GM20431 (cell line): ENCODE measurements around the gene CLDND2.

ENCODE experiments used
- in situ Hi-C: fragments of 300-500 bp; cut with MseI, MboI; formaldehyde crosslinking; loops from one replicate; pipeline ENCODE4 v1.15.0; 2020; ENCODE audit warnings: low sequenced_read_pairs; ENCODE audit not compliant: unreplicated experiment

CLDND2 gene

DNA sequence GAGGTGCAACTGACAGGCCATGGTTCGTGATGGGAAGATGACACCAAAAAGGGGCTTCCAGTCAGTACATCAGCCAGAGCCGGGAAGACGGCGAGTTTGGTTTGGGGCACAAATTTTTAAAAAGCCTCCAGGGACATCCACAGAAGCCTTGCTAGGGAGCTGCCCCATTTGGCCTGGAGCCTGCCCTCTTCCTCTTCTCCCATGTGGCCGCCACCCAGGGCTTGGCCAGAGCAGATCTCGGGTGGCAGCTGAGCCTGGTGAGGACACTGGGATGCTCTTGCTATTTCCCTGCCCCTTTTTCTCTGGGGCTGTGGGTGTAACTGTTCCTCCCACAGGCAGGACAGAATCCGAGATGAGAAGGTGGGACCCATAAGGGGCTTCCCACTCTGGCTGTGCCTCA, 10.9 kb downstream of the CLDND2 start:
- in situ Hi-C loops: no loop called here

DNA sequence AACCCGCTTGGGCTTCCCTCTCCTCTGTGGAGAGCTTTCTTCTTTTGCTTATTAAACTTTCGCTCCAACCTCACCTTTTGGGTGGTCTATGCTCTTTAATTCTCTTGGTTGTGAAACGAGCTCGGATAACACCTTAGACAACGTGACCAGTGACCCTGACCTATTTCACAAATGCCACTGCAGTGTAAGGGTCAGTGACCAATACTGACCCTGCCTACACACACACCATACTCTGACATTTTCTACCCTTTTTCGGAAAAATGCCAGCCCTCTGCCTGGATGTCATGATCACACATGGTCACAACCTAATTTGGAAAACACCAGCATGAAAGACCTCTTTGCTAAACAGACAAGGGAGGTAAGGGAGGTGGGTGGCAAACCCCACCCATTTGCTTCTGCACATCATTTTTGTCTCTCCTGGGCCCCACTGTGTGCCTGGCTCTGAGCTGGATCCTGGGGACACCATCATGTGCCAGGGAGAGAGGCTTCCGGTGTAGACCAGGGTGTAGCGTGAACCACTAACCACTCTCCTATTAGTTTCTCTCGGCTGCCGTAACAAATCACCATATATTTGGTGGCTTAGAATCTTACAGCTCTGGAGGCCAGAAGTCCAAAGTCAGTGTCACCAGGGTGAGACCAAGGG, 12.5 kb downstream of the CLDND2 start:
- in situ Hi-C loops: no loop called here

DNA sequence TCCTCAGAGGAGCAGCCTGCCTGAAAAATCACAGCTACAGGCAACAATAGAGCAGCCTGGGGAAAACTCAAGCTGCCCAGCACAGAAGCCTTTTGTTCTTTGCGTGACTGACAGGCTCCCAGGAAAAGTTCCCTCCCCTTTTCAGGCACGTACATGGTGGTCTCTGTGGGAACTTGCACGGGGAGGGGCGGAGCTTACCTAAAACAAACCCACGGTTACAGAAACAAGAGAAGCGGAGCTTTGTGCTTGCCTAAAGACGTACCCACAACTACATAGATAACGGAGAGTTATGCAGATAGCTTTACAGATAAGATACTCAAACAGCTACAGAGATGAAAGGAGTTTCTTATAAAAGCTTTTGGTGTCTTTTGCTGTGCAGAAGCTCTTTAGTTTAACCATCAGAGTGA, 14.1 kb downstream of the CLDND2 start:
- in situ Hi-C loops: no loop called here

DNA sequence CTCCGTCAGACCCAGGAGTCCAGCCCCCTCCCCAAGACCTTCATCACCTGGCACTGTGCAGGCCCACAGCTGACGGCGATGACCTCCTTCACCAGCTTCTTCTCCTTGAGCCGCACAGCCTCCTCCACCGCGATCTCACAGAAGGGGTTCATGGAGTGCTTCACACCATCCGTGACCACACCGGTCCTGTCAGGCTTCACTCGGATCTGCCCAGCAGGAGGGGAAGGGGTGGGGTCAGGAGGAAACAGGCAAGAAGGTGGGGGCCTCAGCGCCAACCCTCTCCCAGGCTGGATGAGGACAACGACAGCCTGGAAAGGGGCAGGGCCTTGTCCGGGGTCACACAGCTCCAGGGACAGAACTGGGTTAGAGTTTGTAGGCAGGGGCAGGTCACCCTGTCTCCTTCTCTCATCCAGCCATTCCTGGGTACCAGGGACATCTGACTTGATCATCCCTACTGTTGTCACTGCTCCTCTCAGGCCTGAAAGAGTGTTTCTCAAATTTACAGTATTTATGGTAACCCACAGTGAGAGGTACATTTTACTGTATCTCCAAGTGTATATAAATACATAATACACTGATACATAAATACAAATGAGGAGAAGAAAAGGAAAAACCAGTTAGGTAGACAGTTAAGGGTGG, 14.6 kb downstream of the CLDND2 start:
- in situ Hi-C loops: no loop called here

DNA sequence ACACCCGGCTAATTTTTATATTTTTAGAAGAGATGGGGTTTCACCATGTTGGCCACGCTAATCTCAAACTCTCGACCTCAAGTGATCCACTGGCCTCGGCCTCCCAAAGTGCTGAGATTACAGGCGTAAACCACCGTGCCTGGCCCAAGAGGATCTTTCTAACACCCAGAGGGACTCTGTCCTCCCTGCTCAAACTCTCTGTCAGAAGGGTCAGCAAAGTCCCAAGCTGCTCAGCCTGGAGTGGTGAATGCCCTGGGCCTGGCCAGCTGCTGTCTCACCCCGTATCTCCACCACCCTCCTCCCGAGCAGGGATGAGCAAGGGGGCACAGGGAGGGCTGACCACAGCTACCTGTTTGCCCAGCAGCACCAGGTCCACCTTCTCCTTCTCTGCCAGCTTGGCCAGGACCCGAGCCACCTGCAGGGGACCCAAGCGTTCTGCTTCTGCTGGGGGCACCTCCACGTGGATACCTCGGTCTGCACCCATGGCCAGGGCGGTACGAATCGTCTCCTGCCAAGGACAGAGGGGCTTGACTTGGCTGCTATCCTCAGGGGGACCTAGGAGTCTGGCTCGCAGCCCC, 15.9 kb downstream of the CLDND2 start:
- in situ Hi-C loops: no loop called here

DNA sequence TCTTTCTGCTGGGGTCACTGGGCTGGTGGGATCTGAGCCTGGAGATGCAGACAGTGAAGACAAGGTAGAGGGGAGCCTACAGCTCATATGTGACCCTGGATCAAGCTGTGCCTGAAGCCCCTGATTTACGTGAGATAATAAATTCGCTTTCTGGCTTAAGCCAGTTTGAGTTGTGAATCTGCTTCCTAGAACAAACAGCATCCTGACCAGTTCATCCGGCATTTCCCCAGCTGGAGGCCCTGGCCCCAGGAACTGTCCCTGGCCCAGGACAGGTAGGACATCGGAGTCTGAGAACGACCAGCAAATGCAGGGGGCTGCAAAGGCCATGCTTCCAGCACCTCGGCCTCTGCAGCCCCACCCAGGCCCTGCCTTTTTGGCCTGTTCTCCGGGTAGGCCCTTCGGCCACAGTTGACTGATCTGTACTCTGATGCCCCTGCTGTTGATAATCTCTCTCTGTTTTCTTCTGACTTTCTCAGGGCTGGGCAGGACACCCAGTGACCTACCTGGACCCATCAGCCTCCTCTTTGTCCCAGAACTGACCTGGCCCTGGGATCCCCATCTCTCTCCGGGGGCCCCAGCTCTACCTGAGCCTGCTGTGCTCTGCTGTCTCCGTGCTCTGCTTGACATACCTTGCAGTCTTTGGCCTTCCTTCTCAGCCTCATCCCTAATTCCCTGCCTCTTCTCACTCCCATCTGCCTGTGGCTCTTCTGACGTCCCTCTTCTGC, 17.4 kb downstream of the CLDND2 start:
- in situ Hi-C loops: no loop called here

DNA sequence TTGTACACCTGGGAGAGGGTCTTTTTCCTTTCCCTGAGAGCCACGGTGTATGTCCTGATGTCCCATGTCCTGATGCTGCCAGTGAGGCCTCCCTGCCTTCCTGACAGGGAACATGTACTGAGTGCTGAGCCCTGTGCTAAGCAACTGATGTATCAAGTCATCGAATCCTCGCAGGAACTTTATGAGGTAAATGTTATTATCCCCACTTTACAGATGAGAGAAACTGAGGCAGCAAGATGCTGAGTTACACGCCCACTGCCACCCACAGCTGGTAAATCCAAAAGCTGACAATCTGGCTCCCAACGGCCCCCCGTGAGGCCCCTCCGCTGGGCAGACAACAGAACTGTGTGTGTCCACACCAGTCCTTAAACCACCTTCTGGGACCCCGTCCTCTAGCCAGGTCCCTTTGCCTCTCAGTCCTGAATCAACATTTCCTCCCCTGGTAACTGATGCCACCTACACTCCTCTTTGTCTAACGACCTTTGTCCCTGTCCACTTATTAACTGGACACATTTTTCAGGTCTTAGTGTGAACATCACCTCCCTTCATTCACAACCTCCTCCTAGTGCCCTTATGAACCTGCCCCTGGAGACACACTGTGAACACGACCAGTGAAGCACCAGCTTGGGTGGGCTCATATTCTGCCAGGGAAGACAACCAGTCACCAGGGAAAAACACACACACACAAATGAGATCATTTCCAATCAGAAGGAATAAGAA, 21.4 kb downstream of the CLDND2 start:
- in situ Hi-C loops: no loop called here

DNA sequence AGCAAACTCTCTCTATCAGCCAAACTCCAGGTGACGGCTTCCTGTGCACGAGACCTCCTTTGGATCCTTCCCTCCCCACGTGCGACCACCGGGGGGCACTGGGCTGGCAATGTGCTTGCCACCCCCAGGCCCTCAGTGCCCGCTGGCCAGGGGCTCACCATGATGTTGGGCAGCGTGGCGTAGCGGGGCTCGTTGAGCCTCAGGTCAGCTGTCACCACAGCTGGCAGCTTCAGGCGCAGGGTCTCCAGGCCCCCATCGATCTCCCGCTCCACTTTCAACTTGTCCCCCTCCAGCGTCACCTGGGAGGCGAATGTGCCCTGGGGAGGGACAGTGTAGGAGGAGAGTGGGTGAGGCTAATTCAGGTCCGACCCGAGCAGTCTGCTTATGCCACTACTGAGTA, 22.1 kb downstream of the CLDND2 start:
- in situ Hi-C loops: no loop called here

DNA sequence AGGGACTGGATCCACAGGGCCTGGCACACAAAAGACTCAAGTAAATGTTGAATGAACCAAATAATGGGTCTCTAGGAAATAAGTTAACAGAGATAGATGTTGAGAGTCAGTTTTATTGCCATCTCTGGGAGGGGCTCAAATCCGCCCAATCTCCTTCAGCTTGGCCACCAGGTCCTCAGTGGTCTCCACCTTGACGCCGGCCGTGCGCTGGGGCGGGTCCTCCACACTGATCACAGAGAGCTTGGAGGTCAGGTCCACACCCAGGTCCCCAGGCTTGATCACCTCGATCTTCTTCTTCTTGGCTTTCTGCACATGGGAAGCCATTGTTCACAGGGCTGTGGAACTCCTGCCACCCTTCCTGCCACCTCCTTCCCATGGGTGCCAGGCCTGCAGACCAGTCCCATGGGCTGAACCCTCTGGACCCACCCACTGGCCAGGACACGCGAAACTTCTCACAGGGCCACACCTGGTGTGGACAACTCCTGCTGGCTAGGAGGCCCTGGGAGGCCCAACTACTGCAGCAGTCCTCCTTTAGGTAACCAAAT, 23.7 kb downstream of the CLDND2 start:
- in situ Hi-C loops: no loop called here

DNA sequence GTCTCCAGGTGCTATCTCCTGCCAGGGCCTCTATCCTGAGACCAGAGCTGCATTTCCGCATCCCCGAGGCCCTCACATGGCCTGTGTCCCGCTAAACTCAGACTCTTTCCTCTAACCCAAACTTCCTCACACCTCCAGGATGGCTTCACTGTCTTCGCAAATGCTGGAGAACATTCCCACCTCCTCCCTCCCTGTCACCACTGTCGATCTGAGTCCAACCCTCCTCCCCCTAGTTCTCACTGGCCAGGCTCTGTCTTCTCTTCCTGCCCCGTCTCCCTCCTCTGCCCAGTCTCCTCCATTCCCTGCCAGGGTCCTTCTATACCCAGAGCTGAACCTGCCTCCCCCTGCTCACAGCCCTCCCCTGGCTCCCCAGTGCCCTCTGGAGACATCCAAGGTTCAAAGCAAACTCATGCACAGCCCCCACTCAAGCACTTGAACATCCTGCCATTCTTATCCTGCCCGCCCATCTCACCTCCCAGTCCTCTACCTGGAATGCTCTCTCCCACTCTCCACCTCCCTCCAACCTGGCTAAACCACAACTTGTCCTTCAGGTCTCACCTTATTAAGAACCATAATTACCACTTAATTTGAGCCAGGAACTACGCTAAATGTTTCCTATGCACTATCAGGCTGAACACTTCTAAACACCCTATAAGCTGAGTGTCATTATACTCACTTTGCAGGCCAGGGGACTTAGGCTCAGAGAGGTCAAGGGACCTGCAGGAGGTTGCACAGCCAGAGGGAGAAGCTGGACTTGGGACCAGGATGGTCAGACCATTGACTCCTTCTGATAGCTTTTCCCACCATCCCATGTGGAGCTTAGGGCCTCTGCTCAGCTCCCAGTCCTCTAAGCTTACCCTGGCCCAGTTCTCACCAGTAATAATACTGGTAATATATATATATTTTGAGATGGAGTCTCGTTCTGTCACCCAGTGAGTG, 25.9 kb downstream of the CLDND2 start:
- in situ Hi-C loops: no loop called here

DNA sequence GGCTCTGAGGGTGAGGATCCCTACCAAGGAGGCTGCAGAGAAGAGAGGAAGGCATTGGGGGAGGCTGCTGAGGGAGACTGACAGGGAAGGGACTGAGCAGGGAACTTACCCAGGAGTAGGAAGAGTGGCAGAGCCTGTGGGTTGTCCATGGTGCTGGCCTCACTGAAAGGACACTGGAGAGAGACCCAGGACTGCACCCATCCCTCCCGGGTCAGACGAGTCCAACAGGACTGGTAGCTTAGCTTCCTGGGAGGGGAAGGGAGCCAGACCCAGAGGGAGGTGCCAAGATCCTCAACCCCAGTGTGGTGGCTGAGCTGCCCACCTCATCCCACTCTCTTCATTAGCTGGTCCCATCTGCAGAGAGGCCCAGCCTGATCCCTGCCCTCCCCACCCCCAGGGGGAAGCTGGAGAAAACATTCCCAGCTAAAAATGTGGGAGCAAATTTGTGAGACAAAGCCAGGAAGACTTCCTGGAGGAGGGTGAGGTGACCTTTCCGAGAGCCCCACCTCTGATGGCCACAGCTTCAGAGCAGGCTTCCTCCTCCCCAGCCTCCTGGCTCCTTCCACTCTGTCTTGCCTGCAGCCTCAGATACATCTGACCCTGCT, 26.7 kb downstream of the CLDND2 start, which contains the start of gene VSIG10L:
TSS of gene VSIG10L (minus strand) at position 164 of the 605 bp plus-strand sequence. CDS start at position 149, 15 bp downstream.
- in situ Hi-C loops: no loop called here

DNA sequence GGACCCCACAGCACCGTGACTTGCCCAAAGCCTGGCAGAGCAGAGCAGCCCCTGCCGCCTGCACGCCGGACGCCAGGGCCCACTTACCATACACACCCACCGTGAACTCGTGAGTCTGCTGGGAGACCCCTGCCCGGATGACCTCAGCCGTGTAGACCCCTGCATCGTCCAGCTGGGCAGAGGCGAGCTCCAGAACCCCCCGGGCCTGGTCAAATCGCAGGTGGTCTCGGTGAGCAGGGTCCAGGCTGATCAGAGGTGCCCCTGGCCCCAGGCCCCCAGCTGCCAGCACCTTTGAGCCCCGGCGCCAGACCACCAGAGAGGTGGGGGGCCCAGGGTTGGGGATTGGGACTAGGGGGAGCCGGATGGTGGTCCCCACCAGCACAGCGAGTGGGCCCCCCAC, 27.7 kb downstream of the CLDND2 start:
- in situ Hi-C loops: no loop called here

DNA sequence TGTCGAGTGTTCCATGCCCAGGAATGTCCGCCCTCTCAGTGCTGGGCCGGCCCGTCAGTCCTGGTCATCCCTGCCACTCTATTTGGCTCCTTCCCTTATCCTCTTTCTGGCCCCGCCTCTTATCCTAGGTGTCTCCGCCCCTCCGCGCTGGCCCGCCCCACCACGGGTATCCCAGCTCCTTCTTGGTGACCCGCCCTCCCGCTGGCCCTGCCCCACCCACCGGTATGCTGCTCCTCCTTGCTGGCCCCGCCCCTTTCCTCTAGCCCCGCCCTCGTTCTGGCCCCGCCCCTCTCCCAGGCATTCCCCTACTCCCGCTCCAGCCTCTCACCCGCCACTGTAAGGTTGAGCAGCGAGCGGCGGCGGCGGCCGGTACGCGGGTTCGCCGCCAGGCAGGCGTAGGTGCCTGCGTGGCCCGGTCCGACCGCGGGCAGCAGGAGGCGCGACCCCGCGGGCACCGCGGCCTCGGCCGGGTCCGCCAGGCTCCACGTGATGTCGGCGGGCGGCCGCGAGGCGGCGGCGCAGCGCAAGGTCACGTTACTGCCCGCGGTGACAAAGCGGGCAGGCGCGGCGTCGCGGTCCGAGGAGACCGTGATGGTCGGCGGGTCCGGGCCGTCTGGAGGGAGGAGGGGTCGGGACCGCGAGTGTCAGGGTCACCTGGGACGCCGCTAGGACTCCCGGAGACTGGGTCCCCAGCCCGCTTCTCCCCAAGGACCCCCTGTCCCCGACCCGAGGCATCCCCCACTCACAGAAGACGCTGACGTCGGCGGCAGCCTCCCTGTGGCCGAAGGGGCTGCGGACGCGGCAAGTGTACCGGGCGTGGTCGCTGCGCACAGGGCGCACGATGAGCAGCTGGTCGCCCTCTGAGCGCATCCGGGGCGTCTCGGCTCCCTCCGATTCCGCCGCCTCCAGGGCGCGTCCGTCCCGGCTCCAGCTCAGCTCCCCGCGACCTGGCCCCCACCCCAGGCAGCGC, 28.8 kb downstream of the CLDND2 start:
- in situ Hi-C loops: loop anchor here (10.0 kb wide), 1 partner anchor 315 kb away; no protein-coding TSS in a partner anchor

DNA sequence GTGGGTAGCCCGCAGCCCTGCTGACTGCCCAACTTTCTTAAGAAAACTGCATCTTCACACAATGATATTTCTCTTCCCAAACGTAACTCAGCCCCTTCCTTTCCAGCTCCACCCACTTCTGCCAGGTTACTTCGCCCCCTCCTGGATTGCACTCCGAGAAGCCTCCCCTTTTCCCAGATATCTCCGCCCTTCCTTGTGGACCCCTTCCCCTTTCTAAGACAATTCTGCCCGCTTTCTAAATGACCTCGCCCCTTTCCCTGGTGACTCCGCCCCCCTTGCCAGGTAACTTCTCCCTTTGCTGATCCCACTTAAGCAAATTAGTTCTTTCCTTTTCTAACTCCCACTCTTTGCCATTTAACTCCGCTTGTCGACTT, 29.5 kb downstream of the CLDND2 start:
- in situ Hi-C loops: loop anchor here (10.0 kb wide), 1 partner anchor 316 kb away; no protein-coding TSS in a partner anchor

DNA sequence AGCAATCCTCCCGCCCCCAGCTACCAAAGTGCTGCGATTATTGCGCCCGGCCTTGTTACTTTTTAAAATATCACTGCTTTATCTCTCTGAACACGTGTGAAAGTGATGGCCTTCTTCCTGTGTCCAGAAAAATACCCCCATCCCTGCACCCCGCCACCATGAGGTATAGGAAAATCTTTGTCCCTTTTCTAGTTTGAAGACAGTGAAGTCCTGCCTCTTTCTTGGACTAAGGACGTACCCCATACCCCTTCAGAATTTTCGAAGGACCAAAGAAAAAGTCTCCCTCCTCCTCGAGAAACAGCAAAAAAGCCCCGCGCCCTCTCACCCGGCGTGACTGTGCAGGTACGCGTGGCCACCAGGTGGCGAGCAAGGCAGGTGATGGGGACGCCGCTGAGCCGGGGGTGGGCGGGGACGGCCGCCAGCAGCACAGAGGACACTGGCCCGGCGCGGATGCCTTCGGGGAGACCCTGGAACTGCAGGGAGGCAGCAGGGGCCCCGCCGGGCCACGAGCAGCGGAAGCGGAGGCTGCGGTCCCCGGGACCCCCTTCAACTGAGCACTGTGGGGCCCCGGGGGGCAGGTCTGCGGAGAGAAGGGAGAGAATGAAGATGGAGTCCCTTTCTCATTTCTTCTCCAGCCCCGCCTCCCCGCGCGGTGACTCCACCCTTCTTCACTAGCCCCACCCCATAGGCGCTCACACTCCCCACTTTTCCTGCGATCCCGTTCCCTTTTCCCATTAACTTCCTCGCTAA, 30.1 kb downstream of the CLDND2 start:
- in situ Hi-C loops: loop anchor here (10.0 kb wide), 1 partner anchor 316 kb away; no protein-coding TSS in a partner anchor

DNA sequence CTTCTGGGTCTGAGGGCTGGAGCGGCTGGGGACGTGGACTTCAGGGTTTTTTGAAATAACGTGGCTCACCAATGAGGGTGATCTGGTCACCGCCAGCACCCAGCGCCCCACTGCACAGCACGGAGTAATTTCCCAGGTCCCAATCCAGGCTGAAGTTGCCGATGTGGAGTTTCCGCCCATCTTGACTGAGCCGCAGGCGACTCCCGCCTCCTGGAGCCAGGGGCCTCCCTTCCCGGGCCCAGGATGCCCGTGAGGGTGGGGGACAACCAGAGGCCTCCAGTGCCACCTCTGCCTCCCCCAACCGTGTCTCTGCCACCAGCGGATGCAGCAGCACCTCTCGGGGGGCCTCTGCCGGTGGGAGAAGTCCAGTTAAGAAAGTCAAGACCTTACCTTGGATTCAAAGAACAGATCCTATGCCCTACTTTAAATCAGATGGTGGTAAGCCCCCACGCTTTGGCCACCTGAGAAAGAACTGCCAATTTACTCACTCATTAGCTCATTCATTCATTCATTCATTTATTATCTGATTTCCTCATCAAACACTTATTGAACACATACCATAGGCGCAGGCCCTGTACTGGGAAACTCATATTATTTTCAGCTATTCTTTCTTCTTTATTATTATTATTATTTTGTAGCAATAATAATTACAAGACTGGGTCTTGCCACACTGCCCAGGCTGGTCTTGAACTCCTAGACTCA, 30.8 kb downstream of the CLDND2 start:
- in situ Hi-C loops: loop anchor here (10.0 kb wide), 1 partner anchor 317 kb away; no protein-coding TSS in a partner anchor
